HL-60 (cell line): ENCODE results near the gene FRMD5.

Experiments used
- GABPA ChIP-seq: IDR thresholded peaks from 2 replicates; pipeline ENCODE4 v1.6.1; 2012; ENCODE audit warnings: low read depth
- POLR2AphosphoS5 ChIP-seq: IDR thresholded peaks from 2 replicates; pipeline ENCODE4 v1.6.1; 2012; ENCODE audit warnings: low read depth
- REST ChIP-seq: IDR thresholded peaks from 2 replicates; pipeline ENCODE4 v1.6.1; 2012; ENCODE audit warnings: low read depth; ENCODE audit not compliant: insufficient replicate concordance
- SPI1 ChIP-seq: IDR thresholded peaks from 2 replicates; pipeline ENCODE4 v1.6.1; 2012; ENCODE audit warnings: low read depth, mild to moderate bottlenecking, borderline replicate concordance
- TF ChIP-seq, protein P1 (sequence below): IDR thresholded peaks from one replicate; pipeline ENCODE4 v1.5.1; 2011; ENCODE audit warnings: low read length, control low read depth, inconsistent platforms; ENCODE audit not compliant: insufficient read depth

DNA sequence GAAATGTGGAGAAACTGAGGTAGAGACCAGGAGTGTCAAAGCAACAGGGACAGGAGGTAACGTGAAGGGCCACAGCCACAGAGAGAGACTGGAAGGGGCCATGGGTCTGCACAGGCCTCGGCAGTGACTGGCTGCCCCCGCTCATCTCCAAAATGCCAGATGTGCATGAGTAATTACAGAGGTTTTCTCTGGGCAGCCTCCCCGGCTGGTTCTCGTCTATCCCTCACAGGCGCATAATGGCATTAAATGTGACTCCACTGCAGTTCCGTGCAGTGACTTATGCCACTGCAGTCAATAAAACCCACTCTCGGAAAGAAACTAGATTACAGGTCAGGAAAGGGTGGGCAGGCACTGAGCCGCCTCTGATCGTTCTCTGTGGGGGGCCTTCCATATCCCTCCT is 293.6 kb downstream of the FRMD5 start:
- TF ChIP-seq, protein P1, sequence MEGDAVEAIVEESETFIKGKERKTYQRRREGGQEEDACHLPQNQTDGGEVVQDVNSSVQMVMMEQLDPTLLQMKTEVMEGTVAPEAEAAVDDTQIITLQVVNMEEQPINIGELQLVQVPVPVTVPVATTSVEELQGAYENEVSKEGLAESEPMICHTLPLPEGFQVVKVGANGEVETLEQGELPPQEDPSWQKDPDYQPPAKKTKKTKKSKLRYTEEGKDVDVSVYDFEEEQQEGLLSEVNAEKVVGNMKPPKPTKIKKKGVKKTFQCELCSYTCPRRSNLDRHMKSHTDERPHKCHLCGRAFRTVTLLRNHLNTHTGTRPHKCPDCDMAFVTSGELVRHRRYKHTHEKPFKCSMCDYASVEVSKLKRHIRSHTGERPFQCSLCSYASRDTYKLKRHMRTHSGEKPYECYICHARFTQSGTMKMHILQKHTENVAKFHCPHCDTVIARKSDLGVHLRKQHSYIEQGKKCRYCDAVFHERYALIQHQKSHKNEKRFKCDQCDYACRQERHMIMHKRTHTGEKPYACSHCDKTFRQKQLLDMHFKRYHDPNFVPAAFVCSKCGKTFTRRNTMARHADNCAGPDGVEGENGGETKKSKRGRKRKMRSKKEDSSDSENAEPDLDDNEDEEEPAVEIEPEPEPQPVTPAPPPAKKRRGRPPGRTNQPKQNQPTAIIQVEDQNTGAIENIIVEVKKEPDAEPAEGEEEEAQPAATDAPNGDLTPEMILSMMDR = no peak
- TF ChIP-seq REST (no peak), SPI1 (no peak), POLR2AphosphoS5 (no peak), GABPA (no peak)
